Esophagus squamous epithelium (tissue), 4 donors: ENCODE results near the gene CMTM8.

Experiments
- CTCF ChIP-seq, 6 experiments: fragments of 450-650 bp in 4 of 6; fragments of 200-600 bp in 2 of 6; sonication (generic) in 2 of 6; IDR thresholded peaks; one replicate each; pipeline ENCODE4 v1.5.1; 2016 to 2019; ENCODE audit warnings: antibody characterized with exemption in 6 of 6, mild to moderate bottlenecking in 4 of 6, moderate library complexity in 4 of 6
- POLR2A ChIP-seq, 4 donors: fragments of 450-650 bp; IDR thresholded peaks; one replicate each; pipeline ENCODE4 v1.6.1; 2017; ENCODE audit warnings: antibody characterized with exemption in 4 of 4, mild to moderate bottlenecking in 4 of 4, moderate library complexity in 3 of 4

GRCh38 chr3:32371461-32372212 is 133.2 kb downstream of the CMTM8 start:
- TF ChIP-seq CTCF (IDR thresholded peaks at IDR 0.05) (no peak), POLR2A (IDR thresholded peaks at IDR 0.05) (no peak)
